ENCODE measurements around the gene CLN5. TPM values are rescaled to one million over a fixed set of nuclear protein-coding genes. Genes with fewer than 3 reads are reported as not detected.

CLN5 gene
- total and polyA plus RNA-seq, 2 of the 13 experiments (the other 11 are each of a cell fraction or from before 2014, with no cell fraction given) = 10.1 to 13.7 TPM

DNA sequence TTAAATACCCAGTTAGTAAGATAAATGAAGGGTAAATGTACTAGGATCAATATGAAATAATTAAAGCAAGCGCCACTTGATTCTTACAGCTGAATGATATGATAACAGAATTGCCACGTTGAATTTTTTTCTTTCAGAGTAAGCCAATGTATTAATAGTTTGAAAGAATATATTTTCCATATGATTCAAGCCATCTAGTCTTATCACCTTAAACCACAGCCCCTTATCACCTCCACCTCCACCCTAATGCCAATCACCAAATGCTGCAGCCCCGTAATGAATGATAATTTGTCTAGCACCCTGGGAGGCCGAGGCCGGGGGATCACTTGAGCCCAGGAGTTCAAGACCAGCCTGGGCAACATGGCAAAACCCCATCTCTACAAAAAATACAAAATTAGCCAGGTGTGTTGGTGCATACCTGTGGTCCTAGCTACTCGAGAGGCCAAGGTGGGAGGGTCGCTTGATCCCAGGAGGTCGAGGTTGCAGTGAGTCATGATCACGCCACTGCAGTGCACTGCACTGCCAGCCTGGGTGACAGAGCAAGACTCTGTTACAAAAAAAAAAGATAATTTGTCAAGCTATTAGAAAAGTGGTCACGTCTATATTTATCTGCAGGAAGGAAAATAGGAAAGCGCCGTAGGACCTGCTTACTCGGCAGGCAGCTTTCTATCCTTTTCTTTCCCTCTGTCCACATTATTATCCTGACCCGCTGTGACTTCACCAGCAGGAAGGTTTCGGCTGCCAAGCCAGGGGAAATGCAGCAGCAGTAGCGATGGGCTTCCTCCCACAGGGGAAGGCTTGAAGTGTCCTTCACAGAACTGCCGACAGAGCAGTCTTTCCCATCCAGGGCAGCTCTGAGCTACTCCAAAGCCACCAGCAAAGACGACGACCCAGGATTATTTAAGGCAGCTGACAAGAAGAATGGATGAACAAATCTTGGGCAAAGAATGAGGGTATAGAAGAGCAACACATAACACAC, 19.7 kb upstream of the CLN5 start:
- ChIA-PET CTCF (ENCODE audit: low intra/inter-chr PET ratio, low total read pairs) (no interaction called here), POLR2A (no interaction called here)
- WGBS (ENCODE audit: low lambda C conversion rate) = 14% methylated on average over 19 of the region's 19 CpGs
- FAIRE-seq (no peak), ATAC-seq (peak; percentile 61; the same call in 2 of the 3 replicates), DNase-seq (ENCODE audit: low spot score) (no peak)
- Histone ChIP-seq H3K79me2 (ENCODE audit: insufficient read depth, low read length) (no peaks in the 10 kb centered on the region), H3K4me1 (ENCODE audit: insufficient read depth, low read length) (no peaks in the 10 kb centered on the region), H3K9me3 (ENCODE audit: low read length) (no peaks in the 10 kb centered on the region), H3K27me3 (ENCODE audit: control insufficient read depth in 1 of 2, insufficient read depth in 2 of 2, low read length in 2 of 2) (peaks cover 0 to 23% of the 10 kb centered on the region in 2 experiments; a peak in 1 of 5 replicates), H4K20me1 (ENCODE audit: insufficient read depth, low read length) (no peaks in the 10 kb centered on the region), H3K4me2 (ENCODE audit: low read depth, low read length) (no peak overlapping the region), H3K9ac (ENCODE audit: insufficient read depth, low read depth, low read length) (no peak overlapping the region), H3K4me3 (replicated peaks in 1 of 3; ENCODE audit: insufficient read depth in 1 of 3, low read depth in 2 of 3, low read length in 3 of 3) (no peak overlapping the region), H2AFZ (ENCODE audit: low read length) (no peak overlapping the region), H3K36me3 (replicated peaks in 1 of 2; ENCODE audit: control insufficient read depth in 1 of 2, insufficient read depth in 2 of 2, low read length in 2 of 2) (no peaks in the 10 kb centered on the region), H3K27ac (ENCODE audit: extremely low read length, insufficient read depth, low read length) (no peak overlapping the region)
- intact Hi-C loops (cut with micrococcal nuclease; ENCODE audit: unreplicated experiment) = no loop called here
- in situ Hi-C loops (cut with HindIII; ENCODE audit: extremely low pct_ligation_motif_present, low pct_unique_long_range_greater_than_20kb) = no loop called here
- no TSS peak for BruUV-seq (replicated peaks)
- TF ChIP-seq, protein P1, sequence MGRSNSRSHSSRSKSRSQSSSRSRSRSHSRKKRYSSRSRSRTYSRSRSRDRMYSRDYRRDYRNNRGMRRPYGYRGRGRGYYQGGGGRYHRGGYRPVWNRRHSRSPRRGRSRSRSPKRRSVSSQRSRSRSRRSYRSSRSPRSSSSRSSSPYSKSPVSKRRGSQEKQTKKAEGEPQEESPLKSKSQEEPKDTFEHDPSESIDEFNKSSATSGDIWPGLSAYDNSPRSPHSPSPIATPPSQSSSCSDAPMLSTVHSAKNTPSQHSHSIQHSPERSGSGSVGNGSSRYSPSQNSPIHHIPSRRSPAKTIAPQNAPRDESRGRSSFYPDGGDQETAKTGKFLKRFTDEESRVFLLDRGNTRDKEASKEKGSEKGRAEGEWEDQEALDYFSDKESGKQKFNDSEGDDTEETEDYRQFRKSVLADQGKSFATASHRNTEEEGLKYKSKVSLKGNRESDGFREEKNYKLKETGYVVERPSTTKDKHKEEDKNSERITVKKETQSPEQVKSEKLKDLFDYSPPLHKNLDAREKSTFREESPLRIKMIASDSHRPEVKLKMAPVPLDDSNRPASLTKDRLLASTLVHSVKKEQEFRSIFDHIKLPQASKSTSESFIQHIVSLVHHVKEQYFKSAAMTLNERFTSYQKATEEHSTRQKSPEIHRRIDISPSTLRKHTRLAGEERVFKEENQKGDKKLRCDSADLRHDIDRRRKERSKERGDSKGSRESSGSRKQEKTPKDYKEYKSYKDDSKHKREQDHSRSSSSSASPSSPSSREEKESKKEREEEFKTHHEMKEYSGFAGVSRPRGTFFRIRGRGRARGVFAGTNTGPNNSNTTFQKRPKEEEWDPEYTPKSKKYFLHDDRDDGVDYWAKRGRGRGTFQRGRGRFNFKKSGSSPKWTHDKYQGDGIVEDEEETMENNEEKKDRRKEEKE (IDR thresholded peaks at IDR 0.05) = no peak
- TF ChIP-seq MAF1 (CRISPR knock-in tag; IDR thresholded peaks at IDR 0.05; ENCODE audit: borderline replicate concordance) (no peak), NCOA5 (CRISPR knock-in tag; IDR thresholded peaks at IDR 0.05) (no peak), NR2F1 (CRISPR knock-in tag; IDR thresholded peaks at IDR 0.05) (no peak), HNRNPUL1 (IDR thresholded peaks at IDR 0.05; ENCODE audit: low read depth, low read length) (no peak), ZNF644 (CRISPR knock-in tag; IDR thresholded peaks at IDR 0.05; ENCODE audit: low read depth) (no peak), ZBTB7B (CRISPR knock-in tag; IDR thresholded peaks at IDR 0.05) (no peak), CREB1 (IDR thresholded peaks at IDR 0.05) (no peak), CREB1 (CRISPR knock-in tag; IDR thresholded peaks at IDR 0.05) (no peak), POLR2AphosphoS5 (IDR thresholded peaks at IDR 0.05; ENCODE audit: low read depth, low read length) (no peak), HOXA7 (CRISPR knock-in tag; IDR thresholded peaks at IDR 0.05) (no peak), NFE2 (CRISPR knock-in tag; IDR thresholded peaks at IDR 0.05) (no peak)
- TF ChIP-seq, protein P2, sequence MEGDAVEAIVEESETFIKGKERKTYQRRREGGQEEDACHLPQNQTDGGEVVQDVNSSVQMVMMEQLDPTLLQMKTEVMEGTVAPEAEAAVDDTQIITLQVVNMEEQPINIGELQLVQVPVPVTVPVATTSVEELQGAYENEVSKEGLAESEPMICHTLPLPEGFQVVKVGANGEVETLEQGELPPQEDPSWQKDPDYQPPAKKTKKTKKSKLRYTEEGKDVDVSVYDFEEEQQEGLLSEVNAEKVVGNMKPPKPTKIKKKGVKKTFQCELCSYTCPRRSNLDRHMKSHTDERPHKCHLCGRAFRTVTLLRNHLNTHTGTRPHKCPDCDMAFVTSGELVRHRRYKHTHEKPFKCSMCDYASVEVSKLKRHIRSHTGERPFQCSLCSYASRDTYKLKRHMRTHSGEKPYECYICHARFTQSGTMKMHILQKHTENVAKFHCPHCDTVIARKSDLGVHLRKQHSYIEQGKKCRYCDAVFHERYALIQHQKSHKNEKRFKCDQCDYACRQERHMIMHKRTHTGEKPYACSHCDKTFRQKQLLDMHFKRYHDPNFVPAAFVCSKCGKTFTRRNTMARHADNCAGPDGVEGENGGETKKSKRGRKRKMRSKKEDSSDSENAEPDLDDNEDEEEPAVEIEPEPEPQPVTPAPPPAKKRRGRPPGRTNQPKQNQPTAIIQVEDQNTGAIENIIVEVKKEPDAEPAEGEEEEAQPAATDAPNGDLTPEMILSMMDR (CRISPR knock-in tag; IDR thresholded peaks at IDR 0.05) = no peak
- TF ChIP-seq, protein P3, sequence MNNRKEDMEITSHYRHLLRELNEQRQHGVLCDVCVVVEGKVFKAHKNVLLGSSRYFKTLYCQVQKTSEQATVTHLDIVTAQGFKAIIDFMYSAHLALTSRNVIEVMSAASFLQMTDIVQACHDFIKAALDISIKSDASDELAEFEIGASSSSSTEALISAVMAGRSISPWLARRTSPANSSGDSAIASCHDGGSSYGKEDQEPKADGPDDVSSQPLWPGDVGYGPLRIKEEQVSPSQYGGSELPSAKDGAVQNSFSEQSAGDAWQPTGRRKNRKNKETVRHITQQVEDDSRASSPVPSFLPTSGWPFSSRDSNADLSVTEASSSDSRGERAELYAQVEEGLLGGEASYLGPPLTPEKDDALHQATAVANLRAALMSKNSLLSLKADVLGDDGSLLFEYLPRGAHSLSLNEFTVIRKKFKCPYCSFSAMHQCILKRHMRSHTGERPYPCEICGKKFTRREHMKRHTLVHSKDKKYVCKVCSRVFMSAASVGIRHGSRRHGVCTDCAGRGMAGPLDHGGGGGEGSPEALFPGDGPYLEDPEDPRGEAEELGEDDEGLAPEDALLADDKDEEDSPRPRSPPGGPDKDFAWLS (CRISPR knock-in tag; IDR thresholded peaks at IDR 0.05; ENCODE audit: borderline replicate concordance) = no peak
- TF ChIP-seq, protein P4, sequence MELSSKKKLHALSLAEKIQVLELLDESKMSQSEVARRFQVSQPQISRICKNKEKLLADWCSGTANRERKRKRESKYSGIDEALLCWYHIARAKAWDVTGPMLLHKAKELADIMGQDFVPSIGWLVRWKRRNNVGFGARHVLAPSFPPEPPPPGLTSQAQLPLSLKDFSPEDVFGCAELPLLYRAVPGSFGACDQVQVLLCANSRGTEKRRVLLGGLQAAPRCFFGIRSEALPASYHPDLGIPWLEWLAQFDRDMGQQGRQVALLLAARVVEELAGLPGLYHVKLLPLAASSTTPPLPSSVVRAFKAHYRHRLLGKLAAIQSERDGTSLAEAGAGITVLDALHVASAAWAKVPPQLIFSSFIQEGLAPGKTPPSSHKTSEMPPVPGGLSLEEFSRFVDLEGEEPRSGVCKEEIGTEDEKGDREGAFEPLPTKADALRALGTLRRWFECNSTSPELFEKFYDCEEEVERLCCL (CRISPR knock-in tag; IDR thresholded peaks at IDR 0.05; ENCODE audit: borderline replicate concordance) = no peak

Measured in HepG2 (cell line).